PC-9 (cell line): Measurements from ENCODE around the gene GRK2. TPM values are rescaled to one million over a fixed set of nuclear protein-coding genes. Genes with fewer than 3 reads are reported as not detected.

Experiments
- Bru-seq: library from RNA; stranded (reverse); fragments of 400-500 nt; gene quantifications from one replicate; lab custom pipeline; 2021; lab: Mats Ljungman, UMichigan
- BruChase-seq, 2 experiments: library from RNA; stranded (reverse); fragments of 400-500 nt; gene quantifications; one replicate each; lab custom pipeline; 2021; lab: Mats Ljungman, UMichigan
- BruUV-seq: library from RNA; stranded (reverse); fragments of 400-500 nt; replicated peaks from 2 replicates; lab custom pipeline; 2021; lab: Mats Ljungman, UMichigan
- CTCF ChIA-PET: fragments of 300-600 bp; sonication (Branson Sonifier 250); formaldehyde crosslinking; loops from one replicate; lab custom pipeline; 2022; ENCODE audit warnings: antibody characterized with exemption; lab: Charles Lee
- POLR2A ChIA-PET: fragments of 300-600 bp; sonication (Branson Sonifier 250); formaldehyde crosslinking; loops from one replicate; lab custom pipeline; 2022; ENCODE audit warnings: antibody characterized with exemption; ENCODE audit not compliant: unreplicated experiment; lab: Charles Lee
- DNase-seq, 2 experiments: peaks; one replicate each; pipeline versions ENCODE4 v3.0.0 to v3.0.0-alpha.2; 2015 to 2022; ENCODE audit warnings: mixed read lengths in 1 of 2
- H2AFZ ChIP-seq: fragments of 200-600 bp; sonication (generic); 2 replicates; pipeline ENCODE4 v1.8.1; 2017; ENCODE audit warnings: antibody characterized with exemption
- H3F3A ChIP-seq: fragments of 200-600 bp; sonication (generic); 2 replicates; pipeline ENCODE4 v1.8.1; 2017; ENCODE audit warnings: antibody characterized with exemption, mild to moderate bottlenecking, low read depth; ENCODE audit not compliant: insufficient read depth
- H3K27ac ChIP-seq: fragments of 200-600 bp; sonication (generic); 2 replicates; pipeline ENCODE4 v1.6.1; 2016; ENCODE audit warnings: mixed run types
- H3K27me3 ChIP-seq: fragments of 200-600 bp; sonication (generic); 2 replicates; pipeline ENCODE4 v1.6.1; 2016; ENCODE audit warnings: low read depth, mixed run types; ENCODE audit not compliant: insufficient read depth
- H3K36me3 ChIP-seq: fragments of 200-600 bp; sonication (generic); 2 replicates; pipeline ENCODE4 v1.6.1; 2016; ENCODE audit warnings: low read depth, mixed run types
- H3K4me1 ChIP-seq: fragments of 200-600 bp; sonication (generic); replicated peaks from 2 replicates; pipeline ENCODE4 v1.6.1; 2016; ENCODE audit warnings: mixed run types; ENCODE audit not compliant: insufficient read depth
- H3K4me2 ChIP-seq: fragments of 200-600 bp; sonication (generic); 2 replicates; pipeline ENCODE4 v1.6.1; 2017; ENCODE audit warnings: mixed run types
- H3K4me3 ChIP-seq: fragments of 200-600 bp; sonication (generic); 2 replicates; pipeline ENCODE4 v1.6.1; 2016; ENCODE audit warnings: mixed run types
- H3K79me2 ChIP-seq: fragments of 200-600 bp; sonication (generic); 2 replicates; pipeline ENCODE4 v1.6.1; 2017; ENCODE audit warnings: low read depth, mixed run types
- H3K9me2 ChIP-seq: fragments of 200-600 bp; sonication (generic); 2 replicates; pipeline ENCODE4 v1.8.1; 2017; ENCODE audit warnings: mild to moderate bottlenecking; ENCODE audit not compliant: insufficient read depth
- H3K9me3 ChIP-seq: fragments of 200-600 bp; sonication (generic); 2 replicates; pipeline ENCODE4 v1.8.1; 2016; ENCODE audit warnings: low read depth; ENCODE audit not compliant: insufficient read depth
- H4K20me1 ChIP-seq: fragments of 200-600 bp; sonication (generic); 2 replicates; pipeline ENCODE4 v1.8.1; 2017; ENCODE audit not compliant: insufficient read depth
- EZH2 ChIP-seq: fragments of 200-600 bp; sonication (generic); IDR thresholded peaks from 2 replicates; pipeline ENCODE4 v1.8.0; 2017; ENCODE audit warnings: antibody characterized with exemption, low read depth
- intact Hi-C: fragments of 100-400 bp; cut with micrococcal nuclease; formaldehyde crosslinking; loops from one replicate; pipeline ENCODE4 v1.10.0; 2022; ENCODE audit not compliant: unreplicated experiment
- long read RNA-seq: library from polyadenylated mRNA; stranded (forward); transcript quantifications from one replicate; pipeline ENCODE4 v2.0.0, GENCODE V29; 2022
- total RNA-seq: library from RNA; stranded (reverse); gene quantifications from 2 replicates; pipeline ENCODE4 v1.2.3, GENCODE V29; 2021
- TF ChIP-seq, protein P1 (sequence below): fragments of 200-600 bp; sonication (generic); conservative IDR thresholded peaks from 2 replicates; pipeline ENCODE4 v1.6.1; 2017; ENCODE audit warnings: mixed run types, antibody characterized with exemption, mild to moderate bottlenecking, moderate library complexity

The GRK2 gene
- total RNA-seq, result 76.7 and 102 TPM in 2 replicates
- percentile 64 among the genes with signal in this experiment for Bru-seq, nascent RNA
- percentile 76 among the genes with signal in this experiment for BruChase-seq, experiment 1, labeled RNA remaining after a 2-hour chase
- BruChase-seq, experiment 2, labeled RNA remaining after a 6-hour chase, result percentile 88 among the genes with signal in this experiment
- long read RNA-seq, transcript GRK2-201 (21 exons, 3,466 nt), result major isoform, 119 of 160 reads
- long read RNA-seq, partial matches to known transcripts, result 8 of 160 reads
- long read RNA-seq, other reads (novel, unspliced or antisense), result 33 of 160 reads

DNA sequence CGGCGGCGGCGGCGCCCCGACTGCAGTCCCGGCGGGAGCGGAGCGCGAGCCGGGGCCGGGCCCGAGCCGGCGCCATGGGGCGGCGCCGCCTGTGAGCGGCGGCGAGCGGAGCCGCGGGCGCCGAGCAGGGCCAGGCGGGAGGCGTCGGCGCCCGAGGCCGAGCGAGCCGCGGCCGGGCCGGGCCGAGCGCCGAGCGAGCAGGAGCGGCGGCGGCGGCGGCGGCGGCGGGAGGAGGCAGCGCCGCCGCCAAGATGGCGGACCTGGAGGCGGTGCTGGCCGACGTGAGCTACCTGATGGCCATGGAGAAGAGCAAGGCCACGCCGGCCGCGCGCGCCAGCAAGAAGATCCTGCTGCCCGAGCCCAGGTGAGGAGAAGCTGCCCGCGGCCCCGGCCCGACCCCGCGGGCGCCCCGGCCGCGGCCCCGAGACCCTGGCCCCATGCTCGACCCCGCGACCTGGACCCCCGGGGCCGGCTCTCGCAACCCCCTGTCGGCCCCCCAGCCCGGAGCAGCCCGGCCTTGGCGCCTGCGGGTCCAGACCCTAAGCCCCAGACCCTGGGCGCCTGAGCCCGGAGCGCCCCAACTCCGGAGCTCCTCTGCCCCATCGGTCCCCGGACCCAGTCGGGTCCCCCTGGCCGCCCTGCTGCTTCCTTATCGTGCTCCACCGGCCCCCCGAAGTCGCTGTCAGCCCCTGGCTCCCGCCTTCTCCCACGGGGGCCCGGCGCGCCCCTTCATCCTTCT, at the start of gene GRK2:
GRK2 (plus strand) TSS at position 25 of the 739 bp plus-strand sequence; CDS start at position 252, 227 bp downstream.
- H3K9me2 ChIP-seq, result no peaks in the 10 kb centered on the region
- peaks cover 53% of the 10 kb centered on the region for H3K79me2 ChIP-seq
- H3K36me3 ChIP-seq, result 0 out of 2 replicates have a peak, but pooled peaks cover 7% of the 10 kb centered on the region
- POLR2A ChIA-PET, result interaction anchor here (0.6 kb wide), 2 partner anchors 51 to 895 kb away, joined by 3 to 4 read pairs; no protein-coding TSS in a partner anchor
- H3K27ac ChIP-seq, result peak within 1 kb of the TSS; percentile 21
- DNase-seq, result peak in 1 of 2 experiments; percentile 40
- CTCF ChIA-PET, result interaction anchor here (0.6 to 1.3 kb wide), 4 partner anchors 14 to 1263 kb away, joined by 3 to 5 read pairs (median 4); no protein-coding TSS in a partner anchor
- H2AFZ ChIP-seq, result peak within 1 kb of the TSS; percentile 66; the same call in 1 of the 2 replicates
- H3K27me3 ChIP-seq, result no peaks in the 10 kb centered on the region
- no TSS peak for BruUV-seq
- peak within 1 kb of the TSS; percentile 83 for H3K4me3 ChIP-seq
- H3K4me2 ChIP-seq, result peak within 1 kb of the TSS; percentile 96
- no peak for TF ChIP-seq EZH2
- TF ChIP-seq, protein P1, sequence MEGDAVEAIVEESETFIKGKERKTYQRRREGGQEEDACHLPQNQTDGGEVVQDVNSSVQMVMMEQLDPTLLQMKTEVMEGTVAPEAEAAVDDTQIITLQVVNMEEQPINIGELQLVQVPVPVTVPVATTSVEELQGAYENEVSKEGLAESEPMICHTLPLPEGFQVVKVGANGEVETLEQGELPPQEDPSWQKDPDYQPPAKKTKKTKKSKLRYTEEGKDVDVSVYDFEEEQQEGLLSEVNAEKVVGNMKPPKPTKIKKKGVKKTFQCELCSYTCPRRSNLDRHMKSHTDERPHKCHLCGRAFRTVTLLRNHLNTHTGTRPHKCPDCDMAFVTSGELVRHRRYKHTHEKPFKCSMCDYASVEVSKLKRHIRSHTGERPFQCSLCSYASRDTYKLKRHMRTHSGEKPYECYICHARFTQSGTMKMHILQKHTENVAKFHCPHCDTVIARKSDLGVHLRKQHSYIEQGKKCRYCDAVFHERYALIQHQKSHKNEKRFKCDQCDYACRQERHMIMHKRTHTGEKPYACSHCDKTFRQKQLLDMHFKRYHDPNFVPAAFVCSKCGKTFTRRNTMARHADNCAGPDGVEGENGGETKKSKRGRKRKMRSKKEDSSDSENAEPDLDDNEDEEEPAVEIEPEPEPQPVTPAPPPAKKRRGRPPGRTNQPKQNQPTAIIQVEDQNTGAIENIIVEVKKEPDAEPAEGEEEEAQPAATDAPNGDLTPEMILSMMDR, result no peak
- intact Hi-C loops, result loop anchor here (1.0 kb wide), 1 partner anchor 51 kb away; no protein-coding TSS in a partner anchor
- no peaks in the 10 kb centered on the region for H3K9me3 ChIP-seq
- H4K20me1 ChIP-seq, result peaks cover 41% of the 10 kb centered on the region
- peaks cover 33% of the 10 kb centered on the region for H3K4me1 ChIP-seq
- peaks cover 38% of the 10 kb centered on the region; the same call in 1 of the 2 replicates for H3F3A ChIP-seq

DNA sequence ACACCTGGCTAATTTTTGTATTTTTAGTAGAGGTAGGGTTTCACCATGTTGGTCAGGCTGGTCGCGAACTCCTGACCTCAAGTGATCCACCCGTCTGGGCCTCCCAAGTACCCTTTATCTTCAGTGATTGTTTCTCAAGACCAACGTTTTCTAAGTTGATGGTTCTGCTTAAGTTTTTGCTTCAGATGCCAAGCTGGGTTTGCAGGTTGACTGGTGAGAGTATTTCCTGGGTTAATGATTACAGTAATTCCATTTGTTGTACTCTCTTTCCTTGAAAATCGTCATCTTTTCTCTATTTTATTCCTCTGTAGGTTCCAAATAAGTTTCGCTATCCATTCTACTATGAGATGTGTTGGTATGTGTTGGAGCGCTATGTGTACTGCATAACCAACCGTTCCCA, 38.5 kb upstream of the GRK2 start:
- peaks cover 30% of the 10 kb centered on the region for H3F3A ChIP-seq
- H3K4me1 ChIP-seq, result no peaks in the 10 kb centered on the region
- no peak overlapping the region for H3K4me2 ChIP-seq
- H3K4me3 ChIP-seq, result no peak overlapping the region
- no peaks in the 10 kb centered on the region for H3K79me2 ChIP-seq
- H3K9me3 ChIP-seq, result no peaks in the 10 kb centered on the region
- intact Hi-C loops, result no loop called here
- no peaks in the 10 kb centered on the region for H3K27me3 ChIP-seq
- ChIA-PET POLR2A (no interaction called here), CTCF (no interaction called here)
- TF ChIP-seq, protein P1, result no peak
- TF ChIP-seq EZH2, result no peak
- H4K20me1 ChIP-seq, result peaks cover 3% of the 10 kb centered on the region; the same call in 1 of the 2 replicates
- peaks cover 31% of the 10 kb centered on the region for H3K36me3 ChIP-seq
- H3K9me2 ChIP-seq, result no peaks in the 10 kb centered on the region
- H2AFZ ChIP-seq, result no peak overlapping the region
- H3K27ac ChIP-seq, result no peak overlapping the region
- DNase-seq, result no peak
- BruUV-seq, result no TSS peak

DNA sequence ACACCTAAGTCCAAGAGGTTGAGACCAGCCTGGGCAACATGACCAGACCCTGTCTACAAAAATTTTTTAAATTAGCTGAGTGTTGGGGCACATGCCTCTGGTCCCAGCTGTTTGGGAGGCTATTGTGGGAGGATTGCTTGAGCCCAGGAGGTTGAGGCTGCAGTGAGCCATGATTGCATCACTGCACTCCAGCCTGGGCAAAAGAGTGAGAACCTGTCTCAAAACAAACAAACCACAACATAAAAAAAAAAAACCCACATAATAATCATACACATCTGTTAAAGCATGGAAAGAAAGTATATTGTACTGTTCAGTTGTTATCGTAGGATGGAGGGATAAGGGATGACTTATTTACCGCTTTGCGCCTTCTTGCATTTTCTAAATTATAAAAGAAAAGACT, 35.9 kb upstream of the GRK2 start:
- Histone ChIP-seq H3K4me1 (no peaks in the 10 kb centered on the region), H3K79me2 (peaks cover 7% of the 10 kb centered on the region; the same call in 1 of the 2 replicates), H3K36me3 (peaks cover 45% of the 10 kb centered on the region), H4K20me1 (0 out of 2 replicates have a peak, but pooled peaks cover 3% of the 10 kb centered on the region), H3K27me3 (no peaks in the 10 kb centered on the region), H2AFZ (no peak overlapping the region), H3K9me3 (no peaks in the 10 kb centered on the region), H3K27ac (no peak overlapping the region), H3K9me2 (no peaks in the 10 kb centered on the region), H3K4me3 (no peak overlapping the region), H3K4me2 (no peak overlapping the region), H3F3A (peaks cover 34% of the 10 kb centered on the region; the same call in 1 of the 2 replicates)
- intact Hi-C loops, result no loop called here
- DNase-seq, result no peak
- ChIA-PET CTCF (interaction anchor here (1.4 kb wide), 1 partner anchor 63 kb away, joined by 3 read pairs; no protein-coding TSS in a partner anchor), POLR2A (interaction anchor here (0.6 kb wide), 1 partner anchor 11 kb away, joined by 3 read pairs; no protein-coding TSS in a partner anchor)
- BruUV-seq, result no TSS peak
- TF ChIP-seq, protein P1, result no peak
- TF ChIP-seq EZH2, result no peak
